ENCODE results near the gene SLBP.

Gene SLBP

DNA sequence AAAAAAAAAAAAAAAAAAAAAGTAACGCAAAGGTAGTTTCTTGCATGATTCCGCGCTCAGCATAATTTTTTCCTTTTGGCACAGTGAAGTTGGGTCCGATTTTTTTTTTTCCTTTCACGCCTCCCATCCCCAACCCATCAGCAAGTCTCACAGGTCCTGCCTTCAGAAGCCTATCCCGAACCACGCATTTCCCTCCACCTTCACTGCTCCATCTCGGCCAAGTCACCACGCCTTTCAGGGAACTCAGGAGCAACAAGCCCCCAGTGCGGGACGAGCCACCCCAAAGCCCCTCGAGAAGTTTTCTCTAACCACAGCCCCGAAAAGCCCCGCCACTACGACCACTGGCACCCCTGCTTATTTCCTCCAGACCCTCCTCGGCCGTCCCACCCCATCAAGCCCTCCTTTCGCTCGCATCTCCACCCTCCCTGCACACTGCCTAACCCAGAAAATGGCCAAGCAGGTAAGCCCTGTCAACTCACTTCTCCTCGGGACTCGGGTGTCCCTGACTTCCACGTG is 1.0 kb downstream of the SLBP start:
- no peak for TF ChIP-seq FOXP2 (optimal IDR thresholded peaks at IDR 0.05; ENCODE audit: borderline replicate concordance, extremely low read depth, extremely low read length, insufficient read depth)

DNA sequence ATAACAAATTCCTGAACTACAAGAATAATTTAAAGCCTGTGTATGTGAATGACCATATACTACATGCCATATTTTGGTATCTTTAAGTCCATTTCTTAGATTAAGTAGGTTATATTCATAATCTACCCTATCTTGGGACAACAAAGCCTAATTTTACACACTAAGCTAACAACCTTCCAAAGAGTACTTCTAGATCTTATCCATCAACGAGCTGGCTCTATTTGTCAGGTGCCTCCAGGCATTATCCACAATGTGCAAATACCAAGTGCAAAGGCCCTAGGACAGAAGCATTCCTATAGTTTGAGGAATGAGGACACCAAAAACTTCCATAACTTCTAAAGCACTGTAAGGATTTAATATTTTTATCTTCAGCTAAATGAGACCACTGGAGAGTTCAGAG is 3.5 kb downstream of the SLBP start:
- TF ChIP-seq SIN3A (IDR thresholded peaks at IDR 0.05; ENCODE audit: borderline replicate concordance, insufficient read depth, low read length) (no peak), POLR2AphosphoS5 (IDR thresholded peaks at IDR 0.05; ENCODE audit: low read depth, low read length) (0 out of 2 replicates have a peak, but pooled peaks have one; percentile 32)

DNA sequence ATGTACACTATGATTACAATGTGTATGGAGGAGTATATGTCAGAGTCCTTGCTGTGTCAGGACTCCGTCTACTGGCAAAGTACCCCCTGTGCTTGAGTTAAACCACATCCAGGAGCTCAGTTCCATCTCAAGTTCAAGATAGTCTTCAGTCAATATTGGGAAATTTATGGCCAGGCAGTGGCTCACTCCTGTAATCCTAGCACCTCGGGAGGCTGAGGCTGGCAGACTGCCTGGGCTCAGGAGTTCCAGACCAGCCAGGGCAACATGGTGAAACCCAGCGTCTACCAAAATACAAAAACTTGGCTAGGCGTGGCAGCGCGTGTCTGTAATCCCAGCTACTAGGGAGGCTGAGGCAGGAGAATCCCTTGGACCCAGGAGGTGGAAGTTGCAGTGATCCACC is 5.8 kb downstream of the SLBP start:
- TF ChIP-seq FOXP2 (optimal IDR thresholded peaks at IDR 0.05; ENCODE audit: borderline replicate concordance, extremely low read depth, extremely low read length, insufficient read depth): no peak
- TF ChIP-seq, protein P1, sequence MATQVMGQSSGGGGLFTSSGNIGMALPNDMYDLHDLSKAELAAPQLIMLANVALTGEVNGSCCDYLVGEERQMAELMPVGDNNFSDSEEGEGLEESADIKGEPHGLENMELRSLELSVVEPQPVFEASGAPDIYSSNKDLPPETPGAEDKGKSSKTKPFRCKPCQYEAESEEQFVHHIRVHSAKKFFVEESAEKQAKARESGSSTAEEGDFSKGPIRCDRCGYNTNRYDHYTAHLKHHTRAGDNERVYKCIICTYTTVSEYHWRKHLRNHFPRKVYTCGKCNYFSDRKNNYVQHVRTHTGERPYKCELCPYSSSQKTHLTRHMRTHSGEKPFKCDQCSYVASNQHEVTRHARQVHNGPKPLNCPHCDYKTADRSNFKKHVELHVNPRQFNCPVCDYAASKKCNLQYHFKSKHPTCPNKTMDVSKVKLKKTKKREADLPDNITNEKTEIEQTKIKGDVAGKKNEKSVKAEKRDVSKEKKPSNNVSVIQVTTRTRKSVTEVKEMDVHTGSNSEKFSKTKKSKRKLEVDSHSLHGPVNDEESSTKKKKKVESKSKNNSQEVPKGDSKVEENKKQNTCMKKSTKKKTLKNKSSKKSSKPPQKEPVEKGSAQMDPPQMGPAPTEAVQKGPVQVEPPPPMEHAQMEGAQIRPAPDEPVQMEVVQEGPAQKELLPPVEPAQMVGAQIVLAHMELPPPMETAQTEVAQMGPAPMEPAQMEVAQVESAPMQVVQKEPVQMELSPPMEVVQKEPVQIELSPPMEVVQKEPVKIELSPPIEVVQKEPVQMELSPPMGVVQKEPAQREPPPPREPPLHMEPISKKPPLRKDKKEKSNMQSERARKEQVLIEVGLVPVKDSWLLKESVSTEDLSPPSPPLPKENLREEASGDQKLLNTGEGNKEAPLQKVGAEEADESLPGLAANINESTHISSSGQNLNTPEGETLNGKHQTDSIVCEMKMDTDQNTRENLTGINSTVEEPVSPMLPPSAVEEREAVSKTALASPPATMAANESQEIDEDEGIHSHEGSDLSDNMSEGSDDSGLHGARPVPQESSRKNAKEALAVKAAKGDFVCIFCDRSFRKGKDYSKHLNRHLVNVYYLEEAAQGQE (IDR thresholded peaks at IDR 0.05; ENCODE audit: insufficient read depth in 1 of 2, low read depth in 2 of 2, low read length in 2 of 2): no peak
- TF ChIP-seq SIN3A (IDR thresholded peaks at IDR 0.05; ENCODE audit: borderline replicate concordance, insufficient read depth, low read length): no peak
- no peak for TF ChIP-seq TAF1 (IDR thresholded peaks at IDR 0.05; ENCODE audit: borderline replicate concordance, insufficient read depth, low read length)
- TF ChIP-seq POLR2AphosphoS5 (IDR thresholded peaks at IDR 0.05; ENCODE audit: low read depth, low read length): no peak

DNA sequence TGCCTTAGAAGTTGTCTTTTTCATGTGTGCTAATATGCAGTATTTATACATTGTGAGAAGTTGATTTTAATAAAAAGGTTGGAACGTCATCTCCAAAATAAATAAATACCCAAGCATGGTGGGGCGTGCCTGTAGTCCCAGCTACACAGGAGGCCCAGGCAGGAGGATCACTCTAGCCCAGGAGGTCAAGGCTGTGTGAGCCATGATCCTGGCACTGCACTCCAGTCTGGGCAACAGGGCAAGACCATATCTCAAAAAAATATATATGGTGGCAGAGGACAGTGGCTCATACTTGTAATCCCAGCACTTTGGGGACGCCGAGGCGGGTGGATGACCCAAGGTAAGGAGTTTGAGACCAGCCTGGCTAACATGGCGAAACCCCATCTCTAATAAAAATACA is 6.4 kb downstream of the SLBP start:
- TF ChIP-seq TAF1 (IDR thresholded peaks at IDR 0.05; ENCODE audit: borderline replicate concordance, insufficient read depth, low read length): no peak
- TF ChIP-seq, protein P1 (IDR thresholded peaks at IDR 0.05; ENCODE audit: insufficient read depth in 1 of 2, low read depth in 2 of 2, low read length in 2 of 2): no peak
- no peak for TF ChIP-seq POLR2AphosphoS5 (IDR thresholded peaks at IDR 0.05; ENCODE audit: low read depth, low read length)
- no peak for TF ChIP-seq FOXP2 (optimal IDR thresholded peaks at IDR 0.05; ENCODE audit: borderline replicate concordance, extremely low read depth, extremely low read length, insufficient read depth)
- TF ChIP-seq SIN3A (IDR thresholded peaks at IDR 0.05; ENCODE audit: borderline replicate concordance, insufficient read depth, low read length): no peak

DNA sequence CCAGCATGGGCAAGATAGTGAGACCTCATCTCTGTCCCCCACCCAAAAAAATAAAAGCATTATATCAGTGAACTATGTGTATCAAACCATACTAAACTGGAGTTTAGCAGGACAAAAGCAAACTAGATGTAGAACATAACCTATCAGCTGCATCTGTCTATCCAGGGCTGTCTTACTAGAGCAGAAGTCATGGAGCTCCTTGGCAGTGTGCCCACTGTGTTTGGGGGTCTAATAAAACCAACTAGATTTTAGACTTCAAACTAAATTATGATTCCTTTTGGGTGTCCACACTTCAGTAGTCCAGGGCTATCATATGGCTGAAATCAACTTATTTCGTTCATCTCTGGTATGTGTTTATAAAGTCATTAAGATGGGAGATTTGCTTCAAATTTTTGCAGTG is 8.3 kb downstream of the SLBP start:
- TF ChIP-seq POLR2AphosphoS5 (IDR thresholded peaks at IDR 0.05; ENCODE audit: low read depth, low read length) (0 out of 2 replicates have a peak, but pooled peaks have one; percentile 16), TAF1 (IDR thresholded peaks at IDR 0.05; ENCODE audit: borderline replicate concordance, insufficient read depth, low read length) (no peak), FOXP2 (optimal IDR thresholded peaks at IDR 0.05; ENCODE audit: borderline replicate concordance, extremely low read depth, extremely low read length, insufficient read depth) (no peak)
- TF ChIP-seq, protein P1 (IDR thresholded peaks at IDR 0.05; ENCODE audit: insufficient read depth in 1 of 2, low read depth in 2 of 2, low read length in 2 of 2): no peak

DNA sequence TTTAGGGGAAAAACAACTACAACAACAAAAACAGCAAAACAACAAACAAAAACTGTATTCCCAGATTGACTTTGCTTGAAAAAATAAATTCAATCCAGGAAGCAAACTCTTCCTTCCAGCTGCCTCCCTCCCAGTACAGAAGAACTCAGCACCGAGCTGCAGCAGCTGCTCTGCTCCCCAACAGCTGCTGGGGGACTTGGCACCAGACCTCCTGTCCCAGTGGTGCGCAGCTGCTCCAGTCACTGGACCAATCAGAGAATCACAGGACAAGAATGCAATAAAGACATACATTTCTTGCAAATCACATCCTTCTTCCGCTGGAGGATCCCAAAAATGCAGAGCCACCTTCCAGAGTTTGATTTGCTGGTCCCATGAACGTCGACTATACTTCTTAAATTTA is 16.2 kb downstream of the SLBP start:
- TF ChIP-seq POLR2AphosphoS5 (IDR thresholded peaks at IDR 0.05; ENCODE audit: low read depth, low read length): no peak
- TF ChIP-seq SIN3A (IDR thresholded peaks at IDR 0.05; ENCODE audit: borderline replicate concordance, insufficient read depth, low read length): no peak
- no peak for TF ChIP-seq TAF1 (IDR thresholded peaks at IDR 0.05; ENCODE audit: borderline replicate concordance, insufficient read depth, low read length)
- TF ChIP-seq FOXP2 (optimal IDR thresholded peaks at IDR 0.05; ENCODE audit: borderline replicate concordance, extremely low read depth, extremely low read length, insufficient read depth): no peak
- TF ChIP-seq, protein P1 (IDR thresholded peaks at IDR 0.05; ENCODE audit: insufficient read depth in 1 of 2, low read depth in 2 of 2, low read length in 2 of 2): no peak
